HG03097 (cell line): ENCODE results near the gene PI16.

Experiments used
- ATAC-seq: cut with Tn5 transposase; IDR thresholded peaks from one replicate; pipeline ENCODE4 v1.9.1; 2021; ENCODE audit not compliant: unreplicated experiment, low FRiP score

Gene PI16

DNA sequence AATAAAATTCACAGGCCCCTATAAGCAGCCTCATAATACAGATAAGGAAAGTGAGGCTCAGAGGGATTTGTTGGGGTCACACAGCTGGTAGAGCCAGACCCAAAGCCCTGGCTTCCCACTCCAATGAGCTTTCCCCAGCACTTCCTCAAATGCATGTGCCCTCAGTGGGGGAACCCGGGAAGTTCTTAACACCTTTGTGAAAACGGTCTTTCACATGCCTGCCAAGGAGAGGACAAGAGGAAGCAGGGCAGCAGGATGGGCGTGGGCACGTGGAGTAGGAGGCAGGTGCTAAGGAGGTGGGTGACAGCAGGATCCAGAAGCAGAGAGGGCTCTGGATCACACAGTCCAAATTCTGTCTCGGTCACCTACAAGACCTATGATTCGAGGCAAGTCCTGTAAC, 598 bp downstream of the PI16 start:
- no peak for ATAC-seq

- ATAC-seq = no peak
Measured at GRCh38 chr6:36955671-36956445, 1.3 kb downstream of the PI16 start.

- ATAC-seq = no peak
Measured at GRCh38 chr6:36956446-36956820, 1.9 kb downstream of the PI16 start.

DNA sequence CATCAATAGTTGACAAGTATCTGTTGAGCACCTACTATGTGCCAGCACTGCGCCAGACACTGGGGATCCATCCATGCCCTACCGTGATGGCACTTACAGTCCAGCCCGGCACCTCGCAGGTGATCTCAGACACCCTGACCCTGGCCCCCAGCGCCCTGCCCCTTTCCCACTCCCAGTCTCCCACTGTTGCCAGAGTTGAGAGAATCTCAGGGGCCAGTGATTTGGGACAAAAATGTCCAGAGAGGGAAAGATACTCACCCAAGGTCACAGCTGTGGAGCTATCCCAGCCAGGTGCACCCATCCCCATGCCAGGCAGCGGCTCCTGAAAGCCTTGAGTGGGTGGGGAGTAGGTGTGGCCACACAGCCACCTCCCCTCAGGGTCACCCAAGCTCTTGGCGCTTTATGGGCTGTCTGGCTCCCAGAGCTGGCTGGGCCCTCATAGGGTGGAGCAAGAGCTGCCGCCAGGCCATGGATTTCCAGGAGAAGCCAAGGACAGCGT, 3.3 kb downstream of the PI16 start:
- ATAC-seq = no peak

- no peak for ATAC-seq
Measured at GRCh38 chr6:36958775-36959554, 4.4 kb downstream of the PI16 start.

DNA sequence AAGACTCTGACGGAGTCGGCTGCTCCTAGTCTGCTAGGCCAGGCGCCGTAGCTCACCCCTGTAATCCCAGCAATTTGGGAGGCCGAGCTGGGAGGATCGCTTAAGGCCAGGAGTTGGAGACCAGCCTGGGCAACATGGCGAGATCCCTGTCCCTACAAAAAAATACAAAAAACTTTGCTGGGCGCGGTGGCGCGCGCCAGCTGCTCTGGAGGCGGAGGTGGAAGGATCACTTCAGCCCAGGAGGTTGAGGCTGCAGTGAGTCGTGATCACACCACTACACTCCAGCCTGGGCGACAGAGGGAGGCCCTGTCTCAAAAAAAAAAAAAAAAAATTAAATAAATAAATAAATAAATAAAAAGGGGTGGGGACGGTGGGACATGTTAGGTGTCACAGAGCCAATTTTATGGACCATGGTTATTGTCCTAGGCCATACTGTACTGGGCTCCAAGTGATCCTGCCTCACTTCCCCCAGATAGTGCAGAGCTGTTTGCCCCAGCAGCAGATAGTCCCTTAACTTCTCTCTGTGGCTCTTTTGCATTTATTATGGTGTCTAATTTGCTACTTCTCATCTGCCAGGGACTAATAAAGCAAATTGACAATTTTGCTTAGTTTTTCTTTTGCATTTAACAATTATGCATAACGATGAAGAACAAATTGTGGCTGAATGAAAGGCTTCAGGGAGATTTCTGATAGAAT, 5.2 kb downstream of the PI16 start:
- ATAC-seq = no peak

GRCh38 chr6:36961441-36962435, 7.2 kb downstream of the PI16 start:
- no peak for ATAC-seq

DNA sequence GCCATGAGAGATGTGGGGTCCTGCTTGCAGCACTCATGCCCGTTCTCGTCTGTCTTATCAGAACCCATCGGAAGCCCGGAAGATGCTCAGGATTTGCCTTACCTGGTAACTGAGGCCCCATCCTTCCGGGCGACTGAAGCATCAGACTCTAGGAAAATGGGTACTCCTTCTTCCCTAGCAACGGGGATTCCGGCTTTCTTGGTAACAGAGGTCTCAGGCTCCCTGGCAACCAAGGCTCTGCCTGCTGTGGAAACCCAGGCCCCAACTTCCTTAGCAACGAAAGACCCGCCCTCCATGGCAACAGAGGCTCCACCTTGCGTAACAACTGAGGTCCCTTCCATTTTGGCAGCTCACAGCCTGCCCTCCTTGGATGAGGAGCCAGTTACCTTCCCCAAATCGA, 8.3 kb downstream of the PI16 start:
- no peak for ATAC-seq

DNA sequence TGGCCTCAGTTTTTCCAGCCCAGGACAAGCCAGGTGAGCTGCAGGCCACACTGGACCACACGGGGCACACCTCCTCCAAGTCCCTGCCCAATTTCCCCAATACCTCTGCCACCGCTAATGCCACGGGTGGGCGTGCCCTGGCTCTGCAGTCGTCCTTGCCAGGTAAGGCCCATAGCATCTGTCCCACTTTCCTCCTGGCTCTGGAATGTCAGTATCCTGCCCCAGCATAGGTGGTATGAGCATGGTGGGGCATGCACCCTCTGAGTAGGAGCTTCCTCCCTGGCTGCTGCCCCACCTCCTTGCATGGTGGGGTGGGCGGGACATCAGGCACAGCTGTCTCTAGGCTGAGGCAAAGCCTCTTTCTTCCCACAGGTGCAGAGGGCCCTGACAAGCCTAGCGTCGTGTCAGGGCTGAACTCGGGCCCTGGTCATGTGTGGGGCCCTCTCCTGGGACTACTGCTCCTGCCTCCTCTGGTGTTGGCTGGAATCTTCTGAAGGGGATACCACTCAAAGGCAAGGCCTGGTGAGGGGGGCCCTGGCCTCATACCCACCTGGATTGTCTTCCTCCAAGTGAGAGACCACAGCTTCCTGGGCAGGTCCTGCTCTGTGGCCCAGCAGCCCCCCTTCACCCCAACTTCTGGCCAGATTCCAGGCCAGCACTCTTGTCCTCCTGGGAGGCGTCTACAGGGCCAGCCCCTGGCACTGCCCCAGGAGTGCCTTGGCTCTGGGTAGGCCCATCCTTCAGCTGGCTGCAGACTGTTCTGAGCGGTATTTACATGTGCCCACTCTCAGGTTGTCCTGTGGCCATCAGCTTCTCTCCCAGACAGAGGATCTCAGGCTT, 9.1 kb downstream of the PI16 start:
- ATAC-seq = no peak

DNA sequence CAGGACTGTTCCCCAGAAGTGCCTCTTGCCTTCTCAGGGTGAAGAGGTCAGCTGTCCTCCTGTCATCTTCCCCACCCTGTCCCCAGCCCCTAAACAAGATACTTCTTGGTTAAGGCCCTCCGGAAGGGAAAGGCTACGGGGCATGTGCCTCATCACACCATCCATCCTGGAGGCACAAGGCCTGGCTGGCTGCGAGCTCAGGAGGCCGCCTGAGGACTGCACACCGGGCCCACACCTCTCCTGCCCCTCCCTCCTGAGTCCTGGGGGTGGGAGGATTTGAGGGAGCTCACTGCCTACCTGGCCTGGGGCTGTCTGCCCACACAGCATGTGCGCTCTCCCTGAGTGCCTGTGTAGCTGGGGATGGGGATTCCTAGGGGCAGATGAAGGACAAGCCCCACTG, 9.8 kb downstream of the PI16 start:
- no peak for ATAC-seq

DNA sequence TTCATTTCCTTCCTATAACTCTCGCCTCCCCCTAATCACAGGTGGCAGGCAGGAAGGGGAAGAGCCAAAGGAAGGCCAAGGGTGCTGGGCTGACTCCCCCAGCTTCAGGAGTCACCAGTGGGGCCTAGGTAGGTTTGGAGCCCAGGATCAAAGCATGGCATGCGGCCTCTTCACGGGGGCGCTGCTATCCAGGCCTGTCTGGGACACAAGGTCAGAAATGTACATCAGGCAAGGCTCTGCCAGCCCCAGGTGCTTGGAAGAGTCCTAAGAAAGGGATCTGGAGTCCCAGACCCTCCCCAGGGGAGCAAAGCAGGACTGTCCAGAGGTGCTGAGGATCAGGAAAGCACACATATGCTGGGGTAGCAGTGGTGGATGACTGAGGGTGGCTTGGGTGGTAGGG, 10.4 kb downstream of the PI16 start:
- no peak for ATAC-seq

GRCh38 chr6:36967301-36967700, 12.8 kb downstream of the PI16 start:
- no peak for ATAC-seq

GRCh38 chr6:36967757-36968156, 13.2 kb downstream of the PI16 start:
- no peak for ATAC-seq

GRCh38 chr6:36968266-36968977, 13.9 kb downstream of the PI16 start:
- no peak for ATAC-seq

DNA sequence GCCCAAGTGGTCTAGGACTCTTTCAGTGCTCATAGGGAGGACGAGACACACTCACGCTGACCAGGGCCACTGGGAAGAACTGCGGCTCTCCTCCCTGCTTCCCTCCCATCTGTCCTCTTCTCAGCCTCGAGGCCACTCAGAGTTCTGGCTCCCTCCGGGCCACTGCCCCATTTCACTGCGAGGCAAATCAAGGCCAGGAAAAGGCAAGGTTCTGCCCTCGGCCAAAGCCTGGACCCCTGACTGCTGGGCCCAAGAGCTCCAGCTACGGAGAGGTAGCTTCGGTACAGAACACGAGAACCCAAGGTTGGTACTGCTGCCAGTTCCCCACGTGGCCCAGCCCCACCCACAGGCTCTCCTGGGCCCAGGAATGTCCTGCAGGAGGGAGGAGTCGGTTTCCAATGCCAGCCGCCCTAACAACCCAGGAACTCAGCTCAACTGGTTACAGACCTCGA, 14.7 kb downstream of the PI16 start:
- no peak for ATAC-seq

- no peak for ATAC-seq
Measured at GRCh38 chr6:36969988-36970891, 15.7 kb downstream of the PI16 start.
